ENCODE results near the gene SLU7. TPM values are rescaled to one million over a fixed set of nuclear protein-coding genes. Genes with fewer than 3 reads are reported as not detected.

SLU7 gene
- total RNA-seq, 4 donors from 2014 or later, result 61.4 to 103 (median 87.2) TPM

GRCh38 chr5:160382346-160382745, 36.5 kb downstream of the SLU7 start:
- ATAC-seq (no peak), DNase-seq (no peak)
- TF ChIP-seq POLR2A (IDR thresholded peaks at IDR 0.05) (no peak), CTCF (IDR thresholded peaks at IDR 0.05 in 4 of 5, conservative IDR thresholded peaks at IDR 0.05 in 1 of 5) (no peak)
- Histone ChIP-seq H3K4me3 (no peak overlapping the region), H3K4me1 (peaks cover 0 to 2% of the 10 kb centered on the region in 2 donors), H3K36me3 (no peaks in the 10 kb centered on the region), H3K27ac (no peak overlapping the region), H3K9me3 (no peaks in the 10 kb centered on the region), H3K27me3 (no peaks in the 10 kb centered on the region)
- intact Hi-C loops (cut with DNase I; ENCODE audit: low total_unique reads) (no loop called here), in situ Hi-C loops (cut with MboI; ENCODE audit: low sequenced_read_pairs in 4 of 4) (no loop called here)

- H3K27me3 ChIP-seq, result no peaks in the 10 kb centered on the region
- no peak overlapping the region for H3K4me3 ChIP-seq
- no peaks in the 10 kb centered on the region for H3K9me3 ChIP-seq
- peaks cover 0 to 2% of the 10 kb centered on the region in 2 donors for H3K4me1 ChIP-seq
- no peak overlapping the region for H3K27ac ChIP-seq
- DNase-seq (no peak), ATAC-seq (no peak)
- in situ Hi-C loops (cut with MboI; ENCODE audit: low sequenced_read_pairs in 4 of 4), result no loop called here
- TF ChIP-seq POLR2A (IDR thresholded peaks at IDR 0.05) (no peak), CTCF (IDR thresholded peaks at IDR 0.05 in 4 of 5, conservative IDR thresholded peaks at IDR 0.05 in 1 of 5) (no peak)
- H3K36me3 ChIP-seq, result no peaks in the 10 kb centered on the region
- intact Hi-C loops (cut with DNase I; ENCODE audit: low total_unique reads), result no loop called here
Measured at GRCh38 chr5:160380041-160380440, 38.8 kb downstream of the SLU7 start.

GRCh38 chr5:160379511-160379910, 39.4 kb downstream of the SLU7 start:
- Histone ChIP-seq H3K36me3 (no peaks in the 10 kb centered on the region), H3K27ac (no peak overlapping the region), H3K4me1 (peaks cover 0 to 2% of the 10 kb centered on the region in 2 donors), H3K4me3 (no peak overlapping the region), H3K9me3 (no peaks in the 10 kb centered on the region), H3K27me3 (no peaks in the 10 kb centered on the region)
- in situ Hi-C loops (cut with MboI; ENCODE audit: low sequenced_read_pairs in 4 of 4), result no loop called here
- intact Hi-C loops (cut with DNase I; ENCODE audit: low total_unique reads), result no loop called here
- DNase-seq (no peak), ATAC-seq (no peak)
- TF ChIP-seq POLR2A (IDR thresholded peaks at IDR 0.05) (no peak), CTCF (IDR thresholded peaks at IDR 0.05 in 4 of 5, conservative IDR thresholded peaks at IDR 0.05 in 1 of 5) (no peak)

- no peak overlapping the region for H3K4me3 ChIP-seq
- TF ChIP-seq POLR2A (IDR thresholded peaks at IDR 0.05) (no peak), CTCF (IDR thresholded peaks at IDR 0.05 in 4 of 5, conservative IDR thresholded peaks at IDR 0.05 in 1 of 5) (no peak)
- H3K27ac ChIP-seq, result no peak overlapping the region
- in situ Hi-C loops (cut with MboI; ENCODE audit: low sequenced_read_pairs in 4 of 4) (no loop called here), intact Hi-C loops (cut with DNase I; ENCODE audit: low total_unique reads) (no loop called here)
- no peaks in the 10 kb centered on the region for H3K36me3 ChIP-seq
- peaks cover 0 to 2% of the 10 kb centered on the region in 2 donors for H3K4me1 ChIP-seq
- H3K27me3 ChIP-seq, result no peaks in the 10 kb centered on the region
- H3K9me3 ChIP-seq, result no peaks in the 10 kb centered on the region
- ATAC-seq, result no peak
- no peak for DNase-seq
Measured at GRCh38 chr5:160378330-160378729, 40.6 kb downstream of the SLU7 start.

GRCh38 chr5:160377651-160378050, 41.2 kb downstream of the SLU7 start:
- intact Hi-C loops (cut with DNase I; ENCODE audit: low total_unique reads) (no loop called here), in situ Hi-C loops (cut with MboI; ENCODE audit: low sequenced_read_pairs in 4 of 4) (no loop called here)
- no peak overlapping the region for H3K4me3 ChIP-seq
- H3K4me1 ChIP-seq, result peaks cover 0 to 2% of the 10 kb centered on the region in 2 donors
- H3K27ac ChIP-seq, result no peak overlapping the region
- no peak for DNase-seq
- ATAC-seq, result no peak
- H3K36me3 ChIP-seq, result no peaks in the 10 kb centered on the region
- TF ChIP-seq CTCF (IDR thresholded peaks at IDR 0.05 in 4 of 5, conservative IDR thresholded peaks at IDR 0.05 in 1 of 5), result no peak
- H3K9me3 ChIP-seq, result no peaks in the 10 kb centered on the region
- H3K27me3 ChIP-seq, result no peaks in the 10 kb centered on the region

All from gastrocnemius medialis (tissue), 4 donors.